H1 (cell line): ENCODE data around the gene LRRN1. TPM values are rescaled to one million over a fixed set of nuclear protein-coding genes. Genes with fewer than 3 reads are reported as not detected.
A peak's percentile ranks its signal among the peaks of the same experiment; 100 is the strongest.

Experiments used
- ASH2L ChIP-seq: fragments of 200-600, 300-600 bp; sonication (generic); IDR thresholded peaks from one replicate; pipeline ENCODE4 v1.7.1; 2017; ENCODE audit warnings: low read length
- ATF3 ChIP-seq: IDR thresholded peaks from 2 replicates; pipeline ENCODE4 v1.6.1; 2011; ENCODE audit warnings: low read depth, mild to moderate bottlenecking, low read length; ENCODE audit not compliant: insufficient read depth
- CHD2 ChIP-seq: IDR thresholded peaks from 2 replicates; pipeline ENCODE4 v1.6.1; 2012; ENCODE audit warnings: low read length, improper control_type of control experiment
- EGR1 ChIP-seq: IDR thresholded peaks from 2 replicates; pipeline ENCODE4 v1.6.1; 2011; ENCODE audit warnings: low read depth, low read length, borderline replicate concordance
- EP300 ChIP-seq, 2 experiments: IDR thresholded peaks; 1 replicate in 1 of 2; 2 replicates in 1 of 2; pipeline ENCODE4 v1.6.1; 2011 to 2012; ENCODE audit warnings: low read depth in 2 of 2, low read length in 2 of 2, mild to moderate bottlenecking in 2 of 2, borderline replicate concordance in 1 of 2, inconsistent platforms in 1 of 2, moderate library complexity in 1 of 2
- EZH2 ChIP-seq: fragments of 200-600 bp; sonication (generic); IDR thresholded peaks from 2 replicates; pipeline ENCODE4 v1.7.1; 2012; ENCODE audit warnings: low read depth, mild to moderate bottlenecking, moderate library complexity, low read length, inconsistent platforms; ENCODE audit not compliant: severe bottlenecking
- GTF2F1 ChIP-seq: IDR thresholded peaks from 2 replicates; pipeline ENCODE4 v1.6.1; 2012; ENCODE audit warnings: low read depth, low read length, improper control_type of control experiment, borderline replicate concordance
- MAX ChIP-seq: IDR thresholded peaks from 2 replicates; pipeline ENCODE4 v1.6.1; 2012; ENCODE audit warnings: inconsistent platforms
- NANOG ChIP-seq: IDR thresholded peaks from 2 replicates; pipeline ENCODE4 v1.6.1; 2011; ENCODE audit warnings: low read length, low read depth, mild to moderate bottlenecking, inconsistent platforms; ENCODE audit not compliant: insufficient read depth, poor library complexity, severe bottlenecking
- PHF8 ChIP-seq: fragments of 200-600 bp; sonication (generic); conservative IDR thresholded peaks from 2 replicates; pipeline ENCODE4 v1.7.1; 2012; ENCODE audit warnings: low read depth, mild to moderate bottlenecking, inconsistent platforms, low read length, moderate library complexity
- POLR2A ChIP-seq, 2 experiments: IDR thresholded peaks; 1 replicate in 1 of 2; 2 replicates in 1 of 2; pipeline ENCODE4 v1.6.1; 2011; ENCODE audit warnings: low read depth in 2 of 2, low read length in 2 of 2, mild to moderate bottlenecking in 2 of 2; ENCODE audit errors: control extremely low read depth in 1 of 2
- POLR2AphosphoS5 ChIP-seq: IDR thresholded peaks from 2 replicates; pipeline ENCODE4 v1.6.1; 2011; ENCODE audit warnings: low read depth, low read length
- POU5F1 ChIP-seq: IDR thresholded peaks from 2 replicates; pipeline ENCODE4 v1.6.1; 2011; ENCODE audit warnings: low read depth, mild to moderate bottlenecking, low read length, moderate library complexity
- RAD21 ChIP-seq, 2 experiments: IDR thresholded peaks in 1 of 2; conservative IDR thresholded peaks in 1 of 2; 2 replicates each; pipeline ENCODE4 v1.6.1; 2011; ENCODE audit warnings: low read depth in 2 of 2, low read length in 2 of 2, improper control_type of control experiment in 1 of 2, inconsistent platforms in 1 of 2, mild to moderate bottlenecking in 1 of 2, moderate library complexity in 1 of 2
- RBBP5 ChIP-seq: IDR thresholded peaks from 2 replicates; pipeline ENCODE4 v1.7.1; 2012; ENCODE audit warnings: low read depth, mild to moderate bottlenecking, inconsistent platforms, low read length, moderate library complexity, borderline replicate concordance
- RFX5 ChIP-seq: IDR thresholded peaks from 2 replicates; pipeline ENCODE4 v1.6.1; 2011; ENCODE audit warnings: low read depth, low read length, improper control_type of control experiment, borderline replicate concordance
- TAF1 ChIP-seq: IDR thresholded peaks from 2 replicates; pipeline ENCODE4 v1.6.1; 2011; ENCODE audit warnings: mild to moderate bottlenecking, low read depth, low read length
- TAF7 ChIP-seq: optimal IDR thresholded peaks from 2 replicates; pipeline ENCODE3; 2011; ENCODE audit warnings: low read depth, mild to moderate bottlenecking, inconsistent platforms, low read length, moderate library complexity, borderline replicate concordance
- TBP ChIP-seq: IDR thresholded peaks from 2 replicates; pipeline ENCODE4 v1.6.1; 2011; ENCODE audit warnings: low read depth, low read length, improper control_type of control experiment
- TCF12 ChIP-seq: IDR thresholded peaks from 2 replicates; pipeline ENCODE4 v1.6.1; 2011; ENCODE audit warnings: low read depth, mild to moderate bottlenecking, low read length
- YY1 ChIP-seq: IDR thresholded peaks from 2 replicates; pipeline ENCODE4 v1.6.1; 2011; ENCODE audit warnings: low read depth, mild to moderate bottlenecking, low read length
- ZNF274 ChIP-seq: IDR thresholded peaks from 2 replicates; pipeline ENCODE4 v1.7.0; 2012; ENCODE audit warnings: low read length, borderline replicate concordance; ENCODE audit errors: extremely low read depth
- polyA plus RNA-seq, 7 experiments: library from polyadenylated mRNA; depleted of rRNA in 3 of 7; stranded (reverse) in 5 of 7; unstranded in 2 of 7; fragments of >200 nt in 5 of 7; fragments of 200-250 nt in 2 of 7; gene quantifications; 1 replicate in 5 of 7; 2 replicates in 1 of 7; 4 replicates in 1 of 7; pipeline versions ENCODE4 v1.2.1 to v1.2.3, GENCODE V29; 2011 to 2013; ENCODE audit warnings: missing spikeins in 2 of 7, mixed read lengths in 2 of 7
- total RNA-seq: library from RNA; stranded (reverse); fragmentation: NEBNext Ultra II Directional; extraction: Animal tissue kit (Norgen Biotek cat#: 25700); gene quantifications from 2 replicates; pipeline ENCODE4 v1.2.1, GENCODE V29; 2021

The LRRN1 gene
- total and polyA plus RNA-seq, 2 of the 8 experiments (the other 6 are each of a cell fraction or from before 2014, with no cell fraction given): 159 to 199 TPM

GRCh38 chr3:3799173-3800079, at the start of gene LRRN1 (continued):
- TF ChIP-seq EP300 (IDR thresholded peaks at IDR 0.05; ENCODE audit: borderline replicate concordance in 1 of 2, low read depth in 2 of 2, low read length in 2 of 2): peak in 1 of 2 experiments; percentile 62; a peak in 1 of 3 replicates
- TF ChIP-seq RAD21 (IDR thresholded peaks at IDR 0.05 in 1 of 2, conservative IDR thresholded peaks at IDR 0.05 in 1 of 2; ENCODE audit: low read depth in 2 of 2, low read length in 2 of 2): 0 out of 4 replicates have a peak, but pooled peaks of 1 of the 2 experiments have one; percentile 0
- TF ChIP-seq GTF2F1: 0 out of 2 replicates have a peak, but pooled peaks have one; percentile 71
- TF ChIP-seq TBP: peak; percentile 93
- TF ChIP-seq NANOG: peak; percentile 24
- peak; percentile 91 for TF ChIP-seq TAF7
- TF ChIP-seq ZNF274: no peak
- TF ChIP-seq POU5F1: no peak
- no peak for TF ChIP-seq EZH2
- TF ChIP-seq ATF3: 0 out of 2 replicates have a peak, but pooled peaks have one; percentile 13
- no peak; the same call in 1 of the 2 replicates for TF ChIP-seq YY1
- no peak for TF ChIP-seq CHD2
- peak; percentile 76 for TF ChIP-seq PHF8
- TF ChIP-seq EGR1: peak; percentile 85; the same call in 1 of the 2 replicates
- peak; percentile 85 for TF ChIP-seq POLR2AphosphoS5
- peak; percentile 69 for TF ChIP-seq MAX
- TF ChIP-seq ASH2L: peak; percentile 5
- TF ChIP-seq TAF1: peak; percentile 97
- TF ChIP-seq RBBP5: no peak
- peak; percentile 67; the same call in 1 of the 2 replicates for TF ChIP-seq TCF12
- TF ChIP-seq RFX5: no peak
- peak; percentile 89 to 98 for TF ChIP-seq POLR2A (IDR thresholded peaks at IDR 0.05; ENCODE audit: control extremely low read depth in 1 of 2, low read depth in 2 of 2, low read length in 2 of 2)
